Measurements from ENCODE around the gene ACTN1.

DNA sequence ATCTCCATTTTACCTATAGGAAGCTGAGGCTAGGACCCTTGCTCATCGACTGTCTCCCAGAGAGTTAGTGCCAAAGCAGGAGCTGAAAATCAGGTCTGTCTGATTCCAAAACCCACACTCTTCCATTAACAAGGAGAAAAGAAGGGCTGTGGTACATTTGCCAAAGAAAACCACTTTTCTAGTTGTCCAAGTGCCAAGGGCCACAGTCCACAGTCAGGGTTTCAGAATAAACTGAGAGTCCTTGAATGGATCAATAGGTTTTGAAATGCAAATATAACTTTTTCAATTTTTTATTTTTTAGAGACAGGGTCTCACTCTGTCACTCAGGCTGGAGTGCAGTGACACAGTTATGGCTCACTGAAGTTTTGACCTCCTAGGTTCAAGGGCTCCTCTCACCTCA, 130.8 kb downstream of the ACTN1 start:
- TF ChIP-seq, protein P1, sequence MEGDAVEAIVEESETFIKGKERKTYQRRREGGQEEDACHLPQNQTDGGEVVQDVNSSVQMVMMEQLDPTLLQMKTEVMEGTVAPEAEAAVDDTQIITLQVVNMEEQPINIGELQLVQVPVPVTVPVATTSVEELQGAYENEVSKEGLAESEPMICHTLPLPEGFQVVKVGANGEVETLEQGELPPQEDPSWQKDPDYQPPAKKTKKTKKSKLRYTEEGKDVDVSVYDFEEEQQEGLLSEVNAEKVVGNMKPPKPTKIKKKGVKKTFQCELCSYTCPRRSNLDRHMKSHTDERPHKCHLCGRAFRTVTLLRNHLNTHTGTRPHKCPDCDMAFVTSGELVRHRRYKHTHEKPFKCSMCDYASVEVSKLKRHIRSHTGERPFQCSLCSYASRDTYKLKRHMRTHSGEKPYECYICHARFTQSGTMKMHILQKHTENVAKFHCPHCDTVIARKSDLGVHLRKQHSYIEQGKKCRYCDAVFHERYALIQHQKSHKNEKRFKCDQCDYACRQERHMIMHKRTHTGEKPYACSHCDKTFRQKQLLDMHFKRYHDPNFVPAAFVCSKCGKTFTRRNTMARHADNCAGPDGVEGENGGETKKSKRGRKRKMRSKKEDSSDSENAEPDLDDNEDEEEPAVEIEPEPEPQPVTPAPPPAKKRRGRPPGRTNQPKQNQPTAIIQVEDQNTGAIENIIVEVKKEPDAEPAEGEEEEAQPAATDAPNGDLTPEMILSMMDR (IDR thresholded peaks at IDR 0.05), result no peak
- TF ChIP-seq POLR2A (IDR thresholded peaks at IDR 0.05) (no peak), POLR2AphosphoS5 (IDR thresholded peaks at IDR 0.05; ENCODE audit: insufficient read depth in 1 of 2, low read depth in 1 of 2) (no peak)
